H9 (cell line): ENCODE data around the gene GRIK3. TPM values are rescaled to one million over a fixed set of nuclear protein-coding genes. Genes with fewer than 3 reads are reported as not detected.

Experiments used
- DNase-seq: peaks from one replicate; pipeline ENCODE4 v3.0.0-alpha.2; 2017
- H2AFZ ChIP-seq: one replicate; pipeline ENCODE4 v1.6.1; 2013; ENCODE audit warnings: mild to moderate bottlenecking, low read length, control low read depth, moderate library complexity
- H2AK5ac ChIP-seq: 2 replicates; pipeline ENCODE4 v1.6.1; 2013; ENCODE audit warnings: low read length, control low read depth, mixed read lengths; ENCODE audit not compliant: insufficient read length
- H2BK120ac ChIP-seq: one replicate; pipeline ENCODE4 v1.6.1; 2013; ENCODE audit warnings: low read depth, mild to moderate bottlenecking, low read length, control low read depth, inconsistent platforms; ENCODE audit not compliant: poor library complexity, severe bottlenecking
- H2BK12ac ChIP-seq: 2 replicates; pipeline ENCODE4 v1.6.1; 2013; ENCODE audit warnings: low read length, control low read depth, mixed read lengths, low read depth; ENCODE audit not compliant: insufficient read length
- H2BK15ac ChIP-seq: 2 replicates; pipeline ENCODE4 v1.6.1; 2013; ENCODE audit warnings: low read depth, low read length, control low read depth
- H2BK20ac ChIP-seq: one replicate; pipeline ENCODE4 v1.6.1; 2013; ENCODE audit warnings: low read depth, mild to moderate bottlenecking, low read length, control low read depth, inconsistent platforms; ENCODE audit not compliant: poor library complexity, severe bottlenecking
- H2BK5ac ChIP-seq: 2 replicates; pipeline ENCODE4 v1.6.1; 2013; ENCODE audit warnings: low read length, control low read depth, mixed read lengths; ENCODE audit not compliant: insufficient read length
- H3K14ac ChIP-seq: 2 replicates; pipeline ENCODE4 v1.6.1; 2013; ENCODE audit warnings: low read length, control low read depth; ENCODE audit not compliant: insufficient read depth
- H3K18ac ChIP-seq: 2 replicates; pipeline ENCODE4 v1.6.1; 2013; ENCODE audit warnings: low read depth, mild to moderate bottlenecking, mixed read lengths, low read length, control low read depth; ENCODE audit not compliant: insufficient read length
- H3K23ac ChIP-seq: 2 replicates; pipeline ENCODE4 v1.6.1; 2013; ENCODE audit warnings: low read length, control low read depth, mixed read lengths, low read depth; ENCODE audit not compliant: insufficient read length
- H3K23me2 ChIP-seq: 2 replicates; pipeline ENCODE4 v1.6.1; 2013; ENCODE audit warnings: low read depth, mild to moderate bottlenecking, mixed read lengths, low read length, control low read depth; ENCODE audit not compliant: insufficient read length, poor library complexity, severe bottlenecking
- H3K27ac ChIP-seq: 2 replicates; pipeline ENCODE4 v1.5.1; 2013; ENCODE audit warnings: low read length, control low read depth, mixed read lengths, low read depth; ENCODE audit not compliant: insufficient read length
- H3K27me3 ChIP-seq: 2 replicates; pipeline ENCODE4 v1.6.1; 2013; ENCODE audit warnings: low read length, control low read depth, inconsistent platforms; ENCODE audit not compliant: insufficient read depth
- H3K4ac ChIP-seq: 2 replicates; pipeline ENCODE4 v1.6.1; 2013; ENCODE audit warnings: low read depth, mild to moderate bottlenecking, control low read depth, inconsistent platforms, low read length, moderate library complexity
- H3K4me1 ChIP-seq: 2 replicates; pipeline ENCODE4 v1.6.1; 2013; ENCODE audit warnings: low read length, control low read depth, inconsistent platforms; ENCODE audit not compliant: insufficient read depth
- H3K4me2 ChIP-seq: 2 replicates; pipeline ENCODE4 v1.6.1; 2013; ENCODE audit warnings: low read length, control low read depth, mixed read lengths; ENCODE audit not compliant: insufficient read length, insufficient read depth
- H3K56ac ChIP-seq: 2 replicates; pipeline ENCODE4 v1.6.1; 2013; ENCODE audit warnings: low read depth, mild to moderate bottlenecking, mixed read lengths, low read length, control low read depth; ENCODE audit not compliant: insufficient read length
- H3K79me1 ChIP-seq: 2 replicates; pipeline ENCODE4 v1.6.1; 2013; ENCODE audit warnings: low read depth, mild to moderate bottlenecking, moderate library complexity, low read length, control low read depth, inconsistent platforms; ENCODE audit not compliant: insufficient read depth, poor library complexity, severe bottlenecking
- H3K79me2 ChIP-seq: 2 replicates; pipeline ENCODE4 v1.6.1; 2013; ENCODE audit warnings: low read length, control low read depth, inconsistent platforms; ENCODE audit not compliant: insufficient read depth
- H3K9ac ChIP-seq: 2 replicates; pipeline ENCODE4 v1.6.1; 2013; ENCODE audit warnings: low read length, control low read depth, mixed read lengths; ENCODE audit not compliant: insufficient read length; ENCODE audit errors: extremely low read depth
- H3K9me3 ChIP-seq: one replicate; pipeline ENCODE4 v1.6.1; 2013; ENCODE audit warnings: low read depth, low read length, inconsistent platforms; ENCODE audit not compliant: control insufficient read depth
- H3T11ph ChIP-seq: one replicate; pipeline ENCODE4 v1.6.1; 2013; ENCODE audit warnings: mild to moderate bottlenecking, low read length, control low read depth, inconsistent platforms
- H4K20me1 ChIP-seq: one replicate; pipeline ENCODE4 v1.6.1; 2013; ENCODE audit not compliant: control insufficient read depth, insufficient read length, insufficient read depth
- H4K5ac ChIP-seq: 2 replicates; pipeline ENCODE4 v1.6.1; 2013; ENCODE audit warnings: low read depth, mild to moderate bottlenecking, mixed read lengths, low read length, control low read depth; ENCODE audit not compliant: insufficient read length
- H4K8ac ChIP-seq: replicated peaks from 2 replicates; pipeline ENCODE4 v1.6.1; 2013; ENCODE audit warnings: low read length, control low read depth, mixed read lengths, low read depth; ENCODE audit not compliant: insufficient read length
- H4K91ac ChIP-seq: 2 replicates; pipeline ENCODE4 v1.6.1; 2013; ENCODE audit warnings: low read depth, mild to moderate bottlenecking, moderate library complexity, mixed read lengths, low read length, control low read depth; ENCODE audit not compliant: insufficient read length
- H3K27ac Mint-ChIP-seq, 3 experiments: 2 replicates in 2 of 3; 3 replicates in 1 of 3; pipeline ENCODE4 v1.8.0; 2020 to 2021; ENCODE audit warnings: mixed read lengths in 3 of 3, mild to moderate bottlenecking in 1 of 3, moderate library complexity in 1 of 3
- H3K27me3 Mint-ChIP-seq: 2 replicates; pipeline ENCODE4 v1.8.0; 2021; ENCODE audit warnings: low read depth, mild to moderate bottlenecking, moderate library complexity, mixed read lengths
- H3K36me3 Mint-ChIP-seq, 3 experiments: 2 replicates in 2 of 3; 3 replicates in 1 of 3; pipeline ENCODE4 v1.8.0; 2020 to 2021; ENCODE audit warnings: low read depth in 3 of 3, mixed read lengths in 3 of 3; ENCODE audit not compliant: insufficient read depth in 1 of 3
- H3K4me1 Mint-ChIP-seq, 2 experiments: 2 replicates each; pipeline ENCODE4 v1.8.0; 2020; ENCODE audit warnings: mixed read lengths in 2 of 2
- H3K4me3 Mint-ChIP-seq, 2 experiments: 2 replicates in 1 of 2; 3 replicates in 1 of 2; pipeline ENCODE4 v1.8.0; 2020 to 2021; ENCODE audit warnings: mild to moderate bottlenecking in 2 of 2, mixed read lengths in 2 of 2, moderate library complexity in 1 of 2
- H3K9me3 Mint-ChIP-seq, 2 experiments: 2 replicates in 1 of 2; 3 replicates in 1 of 2; pipeline ENCODE4 v1.8.0; 2020; ENCODE audit warnings: mild to moderate bottlenecking in 2 of 2, mixed read lengths in 2 of 2, moderate library complexity in 1 of 2
- CTCF ChIP-seq: fragments of 200-600 bp; sonication (generic); conservative IDR thresholded peaks from 3 replicates; pipeline ENCODE4 v1.8.0; 2021; ENCODE audit warnings: antibody characterized with exemption, mild to moderate bottlenecking
- WGBS: extraction: QIAGEN DNeasy Blood & Tissue Kit; methylation state at CpG from one replicate; pipeline ENCODE4 v1.1.7; 2013; ENCODE audit warnings: missing lambda C conversion rate, low lambda C conversion rate, mixed read lengths; ENCODE audit not compliant: insufficient read length; ENCODE audit errors: extremely low coverage; 5-methylcytosine and 5-hydroxymethylcytosine counted together
- total RNA-seq: library from RNA; stranded (reverse); gene quantifications from 2 replicates; pipeline ENCODE4 v1.2.1, GENCODE V29; 2021

GRIK3 gene
- total RNA-seq, 1 experiment from 2014 or later: 1.7 TPM

- no peak overlapping the region for H2AK5ac ChIP-seq
- H2BK20ac ChIP-seq: no peak overlapping the region
- H3K27ac Mint-ChIP-seq: no peak overlapping the region
- H3K36me3 Mint-ChIP-seq: no peaks in the 10 kb centered on the region
- H3K79me2 ChIP-seq: no peaks in the 10 kb centered on the region
- no peaks in the 10 kb centered on the region for H3K79me1 ChIP-seq
- H3K27me3 ChIP-seq: no peaks in the 10 kb centered on the region
- no peak overlapping the region for H3T11ph ChIP-seq
- H3K23me2 ChIP-seq: no peaks in the 10 kb centered on the region
- no peak overlapping the region for H4K8ac ChIP-seq
- no peak overlapping the region for H3K27ac ChIP-seq
- no peak overlapping the region for H3K9ac ChIP-seq
- no peak overlapping the region for H4K5ac ChIP-seq
- peaks cover 3% of the 10 kb centered on the region; the same call in 1 of the 2 replicates for H3K4me1 ChIP-seq
- no peak overlapping the region for H4K91ac ChIP-seq
- no peaks in the 10 kb centered on the region for H3K9me3 Mint-ChIP-seq
- H3K27me3 Mint-ChIP-seq: peaks cover 6% of the 10 kb centered on the region
- H3K4ac ChIP-seq: no peak overlapping the region
- no peak overlapping the region for H3K23ac ChIP-seq
- no peak overlapping the region for H2BK5ac ChIP-seq
- no peak overlapping the region for H3K14ac ChIP-seq
- no peak overlapping the region for H2BK12ac ChIP-seq
- H2BK120ac ChIP-seq: no peak overlapping the region
- no CpG with 5 or more reads among the region's 9 CpGs for WGBS
- no peak for DNase-seq
- no peak overlapping the region for H2BK15ac ChIP-seq
- no peaks in the 10 kb centered on the region for H3K9me3 ChIP-seq
- peaks cover 13 to 18% of the 10 kb centered on the region in 2 experiments for H3K4me1 Mint-ChIP-seq
- no peak overlapping the region for H3K4me2 ChIP-seq
- no peak overlapping the region for H2AFZ ChIP-seq
- no peak for TF ChIP-seq CTCF
- H4K20me1 ChIP-seq: peaks cover 2% of the 10 kb centered on the region
- no peak overlapping the region for H3K18ac ChIP-seq
- H3K4me3 Mint-ChIP-seq: no peak overlapping the region
- H3K56ac ChIP-seq: no peak overlapping the region
Measured at GRCh38 chr1:36831186-36831810, 203.0 kb downstream of the GRIK3 start.
